ENCODE data around the gene COG5. TPM values are rescaled to one million over a fixed set of nuclear protein-coding genes. Genes with fewer than 3 reads are reported as not detected.

The COG5 gene
- total and polyA plus RNA-seq, 2 of the 8 experiments (the other 6 are each of a cell fraction or from before 2014, with no cell fraction given): 10.5 to 28.1 TPM

GRCh38 chr7:107359520-107360316, 204.0 kb downstream of the COG5 start:
- Histone ChIP-seq H3K9me3 (ENCODE audit: insufficient read depth in 2 of 2, low read depth in 1 of 2, low read length in 1 of 2) (no peaks in the 10 kb centered on the region), H2AFZ (ENCODE audit: low read length) (no peak overlapping the region), H3K4me2 (ENCODE audit: insufficient read depth in 1 of 2, low read depth in 2 of 2, low read length in 2 of 2) (no peak overlapping the region), H3K4me1 (replicated peaks in 1 of 4; ENCODE audit: control insufficient read depth in 3 of 4, insufficient read depth in 4 of 4, low read length in 3 of 4) (no peaks in the 10 kb centered on the region), H3K4me3 (ENCODE audit: extremely low read depth in 1 of 4, insufficient read depth in 2 of 4, low read depth in 3 of 4, low read length in 4 of 4) (no peak overlapping the region), H3K4ac (replicated peaks; ENCODE audit: insufficient read length, low read depth, low read length) (no peak overlapping the region), H3K14ac (ENCODE audit: insufficient read length) (no peak overlapping the region), H3K56ac (replicated peaks; ENCODE audit: insufficient read length, low read depth, low read length) (no peak overlapping the region), H3K23ac (ENCODE audit: insufficient read length) (no peak overlapping the region), H3K18ac (ENCODE audit: extremely low read depth, low read length) (no peak overlapping the region), H3K23me2 (ENCODE audit: low read depth, low read length) (no peaks in the 10 kb centered on the region), H4K8ac (ENCODE audit: extremely low read depth, insufficient read depth, low read length) (no peak overlapping the region), H3K27ac (ENCODE audit: low read depth, low read length) (no peak overlapping the region), H3K79me2 (ENCODE audit: control insufficient read depth in 1 of 2, insufficient read depth in 2 of 2, low read length in 2 of 2) (no peaks in the 10 kb centered on the region), H2BK12ac (ENCODE audit: low read depth, low read length) (no peak overlapping the region), H4K5ac (ENCODE audit: insufficient read length, low read depth, low read length) (no peak overlapping the region), H3K36me3 (ENCODE audit: control insufficient read depth in 2 of 4, insufficient read depth in 4 of 4, low read length in 3 of 4) (peaks cover 0 to 26% (median 2%) of the 10 kb centered on the region in 4 experiments; a peak in 5 of 8 replicates), H4K91ac (replicated peaks; ENCODE audit: insufficient read length, low read length) (no peak overlapping the region), H4K20me1 (replicated peaks in 1 of 2; ENCODE audit: control insufficient read depth in 1 of 2, insufficient read depth in 2 of 2, low read length in 2 of 2) (peaks cover 0 to 3% of the 10 kb centered on the region in 2 experiments), H2BK120ac (replicated peaks; ENCODE audit: low read depth, low read length) (no peak overlapping the region), H3K27me3 (replicated peaks in 1 of 4; ENCODE audit: control insufficient read depth in 3 of 4, extremely low read depth in 1 of 4, insufficient read depth in 3 of 4, low read length in 3 of 4) (no peaks in the 10 kb centered on the region), H2BK15ac (ENCODE audit: low read length) (no peak overlapping the region), H3K9ac (replicated peaks in 1 of 4; ENCODE audit: extremely low read depth in 1 of 4, low read depth in 3 of 4, low read length in 3 of 4) (no peak overlapping the region), H3K79me1 (ENCODE audit: low read depth, low read length) (no peaks in the 10 kb centered on the region), H2BK5ac (ENCODE audit: low read depth, low read length) (no peak overlapping the region), H2AK5ac (ENCODE audit: low read depth, low read length) (no peak overlapping the region), H2BK20ac (ENCODE audit: low read length) (no peak overlapping the region)
- ChIA-PET CTCF (ENCODE audit: partially characterized antibody) (interaction anchor here (0.9 to 1.7 kb wide), 2 partner anchors 15 to 24 kb away, joined by 4 to 5 read pairs; no protein-coding TSS in a partner anchor), POLR2A (ENCODE audit: partially characterized antibody) (interaction anchor here (0.5 kb wide), 1 partner anchor 354 kb away, joined by 3 read pairs; no protein-coding TSS in a partner anchor)
- DNase-seq (ENCODE audit: low read depth in 1 of 2, low spot score in 2 of 2) (no peak), FAIRE-seq (no peak)
- 86% methylated on average over 9 of the region's 9 CpGs; no CpG with 5 or more reads in 1 of the 2 experiments for WGBS, 2 experiments (ENCODE audit: extremely low coverage in 1 of 2, insufficient coverage in 1 of 2, insufficient read length in 1 of 2, insufficient replicate concordance in 2 of 2, low coverage in 1 of 2, low lambda C conversion rate in 2 of 2, missing lambda C conversion rate in 1 of 2)
- TF ChIP-seq HDAC2 (IDR thresholded peaks at IDR 0.05; ENCODE audit: borderline replicate concordance in 1 of 2, low read depth in 2 of 2, low read length in 2 of 2): no peak
- no peak for TF ChIP-seq CHD1 (IDR thresholded peaks at IDR 0.05; ENCODE audit: low read depth, low read length)
- no peak for TF ChIP-seq KDM1A (IDR thresholded peaks at IDR 0.05; ENCODE audit: borderline replicate concordance, low read length)
